Endometrial microvascular endothelial cells (primary cell): ENCODE results near the gene RND3. TPM values are rescaled to one million over a fixed set of nuclear protein-coding genes. Genes with fewer than 3 reads are reported as not detected.

ENCODE experiments used
- in situ Hi-C: cut with HindIII; loops from 2 replicates; pipeline ENCODE4 v1.10.0; 2017; ENCODE audit warnings: low sequenced_read_pairs, low pct_unique_long_range_greater_than_20kb; ENCODE audit errors: inconsistent ontology term
- total RNA-seq: library from RNA; depleted of rRNA; stranded (reverse); fragments of >200 nt; gene quantifications from one replicate; pipeline ENCODE4 v1.2.3, GENCODE V29; 2015; ENCODE audit errors: inconsistent ontology term

RND3 gene
- total RNA-seq, 1 donor from 2014 or later: 43.8 TPM

- in situ Hi-C loops: no loop called here
Observed at GRCh38 chr2:150424406-150424805, 63.1 kb downstream of the RND3 start.

- in situ Hi-C loops: no loop called here
Observed at GRCh38 chr2:150421126-150421651, 66.3 kb downstream of the RND3 start.

GRCh38 chr2:150418916-150419315 is 68.6 kb downstream of the RND3 start:
- in situ Hi-C loops: no loop called here
